BE2C (cell line): ENCODE measurements around the gene ABCA7.

Experiments
- DNase-seq: peaks from one replicate; pipeline ENCODE4 v3.0.0-alpha.2; 2020
- H3K27me3 ChIP-seq: fragments of 250-450 bp; sonication (Bioruptor Pico); 2 replicates; pipeline ENCODE4 v1.5.1; 2020; ENCODE audit warnings: mild to moderate bottlenecking
- H3K36me3 ChIP-seq: fragments of 250-450 bp; sonication (Bioruptor Pico); 2 replicates; pipeline ENCODE4 v1.5.1; 2020; ENCODE audit warnings: mild to moderate bottlenecking
- H3K4me1 ChIP-seq: fragments of 250-450 bp; sonication (Bioruptor Pico); 2 replicates; pipeline ENCODE4 v1.5.1; 2020
- H3K4me3 ChIP-seq: 2 replicates; pipeline ENCODE4 v1.5.1; 2011; ENCODE audit warnings: low read depth, low read length
- H3K9me3 ChIP-seq: fragments of 250-450 bp; sonication (Bioruptor Pico); 2 replicates; pipeline ENCODE4 v1.5.1; 2020
- TF ChIP-seq, protein P1 (sequence below): IDR thresholded peaks from 2 replicates; pipeline ENCODE4 v1.5.1; 2012; ENCODE audit warnings: mild to moderate bottlenecking, low read depth, low read length

Gene ABCA7

DNA sequence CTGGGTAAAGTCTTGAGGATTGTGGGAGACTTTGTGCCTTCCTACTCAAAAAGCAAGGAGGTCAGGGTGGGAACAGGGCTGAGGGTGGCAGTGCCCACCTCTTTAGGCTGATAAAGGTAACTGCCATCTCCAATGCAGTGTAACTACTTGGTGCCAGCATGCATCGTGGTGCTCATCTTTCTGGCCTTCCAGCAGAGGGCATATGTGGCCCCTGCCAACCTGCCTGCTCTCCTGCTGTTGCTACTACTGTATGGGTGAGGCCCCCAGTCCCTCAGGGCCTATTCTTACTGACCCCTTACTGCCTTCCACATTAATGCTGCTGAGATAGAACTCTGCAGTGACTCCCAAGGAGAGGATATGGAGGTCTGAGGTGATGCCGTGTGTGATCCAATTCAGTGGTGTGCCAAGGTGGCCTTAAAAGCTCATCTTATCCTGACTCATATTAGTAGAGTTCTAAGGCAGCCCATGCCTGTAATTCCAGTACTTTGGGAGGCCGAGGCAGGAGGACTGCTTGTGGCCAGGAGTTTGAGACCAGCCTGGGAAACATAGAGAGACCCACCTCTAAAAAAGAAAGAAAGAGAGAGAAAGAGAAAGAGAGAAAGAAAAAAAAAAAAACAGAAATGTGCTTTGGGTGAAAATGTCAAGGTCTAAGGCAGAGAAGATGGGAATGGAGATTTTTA, 17.4 kb downstream of the ABCA7 start:
- TF ChIP-seq, protein P1, sequence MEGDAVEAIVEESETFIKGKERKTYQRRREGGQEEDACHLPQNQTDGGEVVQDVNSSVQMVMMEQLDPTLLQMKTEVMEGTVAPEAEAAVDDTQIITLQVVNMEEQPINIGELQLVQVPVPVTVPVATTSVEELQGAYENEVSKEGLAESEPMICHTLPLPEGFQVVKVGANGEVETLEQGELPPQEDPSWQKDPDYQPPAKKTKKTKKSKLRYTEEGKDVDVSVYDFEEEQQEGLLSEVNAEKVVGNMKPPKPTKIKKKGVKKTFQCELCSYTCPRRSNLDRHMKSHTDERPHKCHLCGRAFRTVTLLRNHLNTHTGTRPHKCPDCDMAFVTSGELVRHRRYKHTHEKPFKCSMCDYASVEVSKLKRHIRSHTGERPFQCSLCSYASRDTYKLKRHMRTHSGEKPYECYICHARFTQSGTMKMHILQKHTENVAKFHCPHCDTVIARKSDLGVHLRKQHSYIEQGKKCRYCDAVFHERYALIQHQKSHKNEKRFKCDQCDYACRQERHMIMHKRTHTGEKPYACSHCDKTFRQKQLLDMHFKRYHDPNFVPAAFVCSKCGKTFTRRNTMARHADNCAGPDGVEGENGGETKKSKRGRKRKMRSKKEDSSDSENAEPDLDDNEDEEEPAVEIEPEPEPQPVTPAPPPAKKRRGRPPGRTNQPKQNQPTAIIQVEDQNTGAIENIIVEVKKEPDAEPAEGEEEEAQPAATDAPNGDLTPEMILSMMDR: peak; percentile 16; the same call in 1 of the 2 replicates
- no peaks in the 10 kb centered on the region for H3K27me3 ChIP-seq
- H3K36me3 ChIP-seq: no peaks in the 10 kb centered on the region
- no peak overlapping the region for H3K4me3 ChIP-seq
- no peak for DNase-seq
- H3K4me1 ChIP-seq: no peaks in the 10 kb centered on the region
- peaks cover 27% of the 10 kb centered on the region for H3K9me3 ChIP-seq

DNA sequence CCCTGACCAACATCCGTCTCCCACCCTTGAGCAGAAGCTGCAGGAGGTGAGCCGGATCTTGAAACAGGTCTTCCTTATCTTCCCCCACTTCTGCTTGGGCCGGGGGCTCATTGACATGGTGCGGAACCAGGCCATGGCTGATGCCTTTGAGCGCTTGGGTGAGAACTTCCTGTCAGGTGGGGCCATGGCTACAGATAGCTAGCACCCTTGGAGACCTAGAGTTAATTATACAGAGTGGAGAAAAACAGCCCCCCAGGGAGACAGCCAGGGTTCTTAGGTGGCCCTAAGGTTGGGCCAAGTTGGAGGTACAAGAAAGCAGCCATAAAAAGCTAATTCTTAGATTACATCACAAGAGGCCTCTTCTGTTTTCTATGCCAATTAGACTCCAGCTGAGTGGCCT, 18.2 kb downstream of the ABCA7 start:
- peaks cover 27% of the 10 kb centered on the region for H3K9me3 ChIP-seq
- H3K4me3 ChIP-seq: no peak overlapping the region
- no peaks in the 10 kb centered on the region for H3K36me3 ChIP-seq
- no peaks in the 10 kb centered on the region for H3K27me3 ChIP-seq
- DNase-seq: no peak
- TF ChIP-seq, protein P1: no peak
- H3K4me1 ChIP-seq: no peaks in the 10 kb centered on the region

DNA sequence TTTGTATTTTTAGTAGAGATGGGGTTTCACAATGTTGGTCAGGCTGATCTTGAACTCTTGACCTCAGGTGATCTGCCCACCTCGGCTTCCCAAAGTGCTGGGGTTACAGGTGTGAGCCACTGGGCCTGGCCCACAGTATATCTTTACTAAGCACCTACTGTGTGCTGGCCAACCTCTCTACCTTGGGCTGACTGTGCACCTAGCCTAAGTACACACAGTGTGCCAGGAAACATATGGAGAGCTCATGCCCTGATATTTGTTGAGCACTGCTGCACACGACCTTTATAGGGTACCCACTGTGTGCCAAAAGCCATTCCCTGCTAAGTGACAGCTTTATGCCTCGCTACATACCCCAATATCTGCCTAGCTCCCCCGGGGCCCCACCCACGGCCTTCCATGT, 20.8 kb downstream of the ABCA7 start:
- peaks cover 29% of the 10 kb centered on the region for H3K9me3 ChIP-seq
- no peak for DNase-seq
- no peaks in the 10 kb centered on the region for H3K36me3 ChIP-seq
- H3K4me3 ChIP-seq: no peak overlapping the region
- H3K27me3 ChIP-seq: peaks cover 8% of the 10 kb centered on the region; the same call in 1 of the 2 replicates
- TF ChIP-seq, protein P1: no peak
- H3K4me1 ChIP-seq: no peaks in the 10 kb centered on the region

DNA sequence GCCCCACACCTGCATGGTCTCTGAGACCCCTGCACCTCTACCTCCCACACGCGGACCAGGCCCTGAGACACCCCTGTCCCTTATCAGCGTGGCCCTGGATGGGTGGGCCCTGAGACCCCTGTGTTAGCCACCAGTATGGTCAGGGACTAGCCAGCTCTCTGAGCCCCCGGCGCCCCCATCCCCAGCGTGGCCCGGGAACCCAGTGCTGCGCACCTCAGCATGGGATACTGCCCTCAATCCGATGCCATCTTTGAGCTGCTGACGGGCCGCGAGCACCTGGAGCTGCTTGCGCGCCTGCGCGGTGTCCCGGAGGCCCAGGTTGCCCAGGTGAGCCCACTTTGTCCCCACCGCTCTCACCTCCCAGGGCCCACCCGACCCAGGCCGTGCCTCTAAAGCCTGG, 22.1 kb downstream of the ABCA7 start:
- H3K4me1 ChIP-seq: no peaks in the 10 kb centered on the region
- H3K36me3 ChIP-seq: no peaks in the 10 kb centered on the region
- no peak overlapping the region for H3K4me3 ChIP-seq
- H3K9me3 ChIP-seq: peaks cover 22% of the 10 kb centered on the region
- TF ChIP-seq, protein P1: no peak
- DNase-seq: peak; percentile 8
- peaks cover 18% of the 10 kb centered on the region for H3K27me3 ChIP-seq

DNA sequence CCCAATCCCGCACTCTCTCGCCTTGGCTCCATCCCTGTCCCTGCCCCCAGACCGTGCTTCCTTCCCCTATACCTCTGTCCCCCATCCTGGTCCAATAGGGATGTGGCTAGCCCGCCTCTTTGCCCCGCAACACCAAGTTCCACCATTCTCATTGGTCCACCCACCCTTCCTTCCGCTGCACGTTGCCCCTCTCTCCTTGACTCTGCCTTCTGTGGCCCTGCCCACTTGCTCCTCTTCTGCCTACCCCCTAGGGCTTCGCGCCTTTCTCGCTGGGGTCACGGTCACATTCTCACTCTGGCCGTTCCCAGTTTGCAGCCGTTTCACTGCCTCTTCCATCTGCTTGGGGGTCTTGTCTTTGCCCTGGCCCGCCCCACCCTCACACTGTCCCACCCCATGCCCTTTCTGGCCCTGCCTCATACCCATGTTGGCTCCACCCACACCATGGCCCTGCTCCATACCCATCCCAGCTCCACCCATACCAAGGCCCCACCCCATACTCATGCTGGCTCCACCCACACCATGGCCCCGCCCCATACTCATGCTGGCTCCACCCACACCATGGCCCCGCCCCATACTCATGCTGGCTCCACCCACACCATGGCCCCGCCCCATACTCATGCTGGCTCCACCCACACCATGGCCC, 22.6 kb downstream of the ABCA7 start:
- Histone ChIP-seq H3K4me3 (no peak overlapping the region), H3K27me3 (peaks cover 23% of the 10 kb centered on the region), H3K36me3 (no peaks in the 10 kb centered on the region), H3K4me1 (no peaks in the 10 kb centered on the region; the same call in 1 of the 2 replicates), H3K9me3 (peaks cover 16% of the 10 kb centered on the region)
- DNase-seq: no peak
- TF ChIP-seq, protein P1: no peak
